Glutamatergic neuron (in vitro differentiated cells): Measurements from ENCODE around the gene CNOT8. TPM values are rescaled to one million over a fixed set of nuclear protein-coding genes. Genes with fewer than 3 reads are reported as not detected.

Experiments
- DNase-seq: peaks from one replicate; pipeline ENCODE4 v3.0.0; 2022
- H3K27ac Mint-ChIP-seq: one replicate; pipeline ENCODE4 v1.8.0; 2020; ENCODE audit warnings: mild to moderate bottlenecking, mixed read lengths, inconsistent platforms; ENCODE audit not compliant: unreplicated experiment
- H3K27me3 Mint-ChIP-seq: one replicate; pipeline ENCODE4 v1.8.0; 2020; ENCODE audit warnings: mild to moderate bottlenecking, moderate library complexity, mixed read lengths, inconsistent platforms; ENCODE audit not compliant: unreplicated experiment
- H3K36me3 Mint-ChIP-seq: one replicate; pipeline ENCODE4 v1.8.0; 2020; ENCODE audit warnings: mild to moderate bottlenecking, mixed read lengths, inconsistent platforms; ENCODE audit not compliant: unreplicated experiment
- H3K4me1 Mint-ChIP-seq: one replicate; pipeline ENCODE4 v1.8.0; 2020; ENCODE audit warnings: mild to moderate bottlenecking, low read depth, mixed read lengths, inconsistent platforms; ENCODE audit not compliant: unreplicated experiment
- H3K4me3 Mint-ChIP-seq: one replicate; pipeline ENCODE4 v1.8.0; 2020; ENCODE audit warnings: mild to moderate bottlenecking, mixed read lengths, inconsistent platforms; ENCODE audit not compliant: unreplicated experiment
- H3K9me3 Mint-ChIP-seq: one replicate; pipeline ENCODE4 v1.8.0; 2020; ENCODE audit warnings: mild to moderate bottlenecking, moderate library complexity, mixed read lengths, inconsistent platforms; ENCODE audit not compliant: unreplicated experiment
- total RNA-seq: library from RNA; stranded (reverse); fragmentation: NEBNext Ultra II Directional; extraction: Animal tissue kit (Norgen Biotek cat#: 25700); gene quantifications from one replicate; pipeline ENCODE4 v1.2.1, GENCODE V29; 2021; ENCODE audit not compliant: unreplicated experiment
- TF ChIP-seq, protein P1 (sequence below): fragments of 200-600 bp; sonication (generic); IDR thresholded peaks from one replicate; pipeline ENCODE4 v1.5.0; 2021; ENCODE audit not compliant: partially characterized antibody, unreplicated experiment

The CNOT8 gene
- total RNA-seq, 1 donor from 2014 or later, result 54.7 TPM

DNA sequence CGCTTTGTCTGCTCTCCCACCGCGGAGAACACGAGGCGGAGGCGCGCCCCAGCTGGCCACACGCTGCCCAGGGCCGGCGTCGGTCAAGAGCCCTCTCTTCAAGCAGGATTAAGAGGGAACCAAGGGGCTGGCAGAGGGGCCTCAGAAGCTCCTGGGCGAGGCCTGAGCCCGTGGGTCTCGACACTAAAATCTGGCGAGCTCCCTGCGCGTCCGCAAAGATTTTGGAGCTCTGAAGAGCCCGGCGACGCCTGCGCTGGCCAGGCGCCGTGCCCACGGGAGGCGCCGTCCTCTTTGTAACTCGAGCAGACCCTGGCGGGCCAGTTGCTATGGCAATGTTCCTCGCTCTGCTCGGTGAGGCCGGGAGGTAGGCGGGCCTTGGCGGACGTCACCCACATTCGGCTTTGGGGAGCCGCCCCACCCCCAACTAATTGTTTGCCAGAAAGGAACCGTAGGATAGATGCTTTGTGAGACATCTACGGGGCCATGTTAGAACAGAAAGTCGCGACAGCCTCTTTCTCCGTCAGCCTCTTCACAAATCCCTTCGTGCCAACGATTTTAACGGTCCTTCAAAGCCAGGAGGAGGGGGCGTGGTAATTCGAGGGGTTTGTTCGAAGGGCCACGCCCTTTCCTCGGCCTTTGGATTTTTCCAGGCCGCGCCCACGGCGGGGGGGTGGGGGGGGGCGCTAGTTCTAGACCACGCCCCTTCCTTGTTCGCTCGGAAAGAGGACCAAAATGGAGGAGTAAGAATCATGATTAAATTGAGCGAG, 714 bp upstream of the CNOT8 start:
- H3K4me3 Mint-ChIP-seq, result peak overlapping the region; percentile 98
- H3K27ac Mint-ChIP-seq, result peak overlapping the region; percentile 94
- TF ChIP-seq, protein P1, sequence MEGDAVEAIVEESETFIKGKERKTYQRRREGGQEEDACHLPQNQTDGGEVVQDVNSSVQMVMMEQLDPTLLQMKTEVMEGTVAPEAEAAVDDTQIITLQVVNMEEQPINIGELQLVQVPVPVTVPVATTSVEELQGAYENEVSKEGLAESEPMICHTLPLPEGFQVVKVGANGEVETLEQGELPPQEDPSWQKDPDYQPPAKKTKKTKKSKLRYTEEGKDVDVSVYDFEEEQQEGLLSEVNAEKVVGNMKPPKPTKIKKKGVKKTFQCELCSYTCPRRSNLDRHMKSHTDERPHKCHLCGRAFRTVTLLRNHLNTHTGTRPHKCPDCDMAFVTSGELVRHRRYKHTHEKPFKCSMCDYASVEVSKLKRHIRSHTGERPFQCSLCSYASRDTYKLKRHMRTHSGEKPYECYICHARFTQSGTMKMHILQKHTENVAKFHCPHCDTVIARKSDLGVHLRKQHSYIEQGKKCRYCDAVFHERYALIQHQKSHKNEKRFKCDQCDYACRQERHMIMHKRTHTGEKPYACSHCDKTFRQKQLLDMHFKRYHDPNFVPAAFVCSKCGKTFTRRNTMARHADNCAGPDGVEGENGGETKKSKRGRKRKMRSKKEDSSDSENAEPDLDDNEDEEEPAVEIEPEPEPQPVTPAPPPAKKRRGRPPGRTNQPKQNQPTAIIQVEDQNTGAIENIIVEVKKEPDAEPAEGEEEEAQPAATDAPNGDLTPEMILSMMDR, result peak; percentile 23
- DNase-seq, result peak; percentile 94
- peaks cover 16% of the 10 kb centered on the region for H3K4me1 Mint-ChIP-seq
- H3K9me3 Mint-ChIP-seq, result peaks cover 11% of the 10 kb centered on the region
- no peaks in the 10 kb centered on the region for H3K36me3 Mint-ChIP-seq
- peaks cover 14% of the 10 kb centered on the region for H3K27me3 Mint-ChIP-seq

DNA sequence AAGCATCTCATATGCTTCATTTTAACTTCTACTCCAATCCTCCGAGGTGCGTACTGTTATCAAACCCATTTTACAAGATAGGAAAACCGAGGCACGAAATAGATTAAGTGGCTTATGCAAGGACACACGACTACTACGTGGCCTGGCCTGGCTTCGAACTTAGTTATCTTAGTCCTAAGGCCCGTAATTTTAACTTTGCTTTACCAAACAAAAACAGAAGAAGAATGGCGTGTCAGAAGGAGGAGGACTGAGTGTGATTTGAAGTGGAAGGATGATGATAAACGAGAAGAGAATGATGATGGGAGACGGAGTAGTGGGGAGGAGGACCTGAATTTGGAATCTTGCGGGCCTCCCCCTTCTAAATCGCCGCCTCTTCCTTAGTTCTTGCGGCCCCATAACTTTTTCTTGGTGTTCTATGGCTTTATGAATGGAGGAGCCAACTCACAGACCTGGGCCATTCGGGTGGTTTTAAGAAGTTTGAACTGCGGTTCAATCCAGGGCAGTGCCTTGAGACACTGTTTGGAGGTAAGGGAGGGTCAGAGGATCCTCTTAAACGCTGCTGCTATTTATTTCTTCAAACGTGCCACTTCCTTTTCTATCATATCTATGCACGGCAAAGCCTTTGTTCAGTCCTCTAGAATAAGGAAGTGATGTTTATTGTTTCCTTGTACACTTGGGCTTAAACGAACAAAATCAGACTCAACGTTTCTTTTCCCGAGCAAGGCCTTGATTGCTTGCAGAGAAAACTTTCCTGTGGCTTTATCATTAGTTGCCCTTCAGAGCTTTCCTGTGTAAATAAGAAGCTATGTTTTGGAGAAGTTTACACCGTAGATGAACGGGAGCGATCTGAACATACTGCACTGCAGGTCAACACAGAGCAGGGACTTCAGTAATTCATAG, 795 bp downstream of the CNOT8 start:
- no peaks in the 10 kb centered on the region for H3K36me3 Mint-ChIP-seq
- peak overlapping the region; percentile 88 for H3K27ac Mint-ChIP-seq
- DNase-seq, result no peak
- TF ChIP-seq, protein P1, result no peak
- peaks cover 14% of the 10 kb centered on the region for H3K27me3 Mint-ChIP-seq
- peaks cover 17% of the 10 kb centered on the region for H3K4me1 Mint-ChIP-seq
- H3K9me3 Mint-ChIP-seq, result peaks cover 11% of the 10 kb centered on the region
- H3K4me3 Mint-ChIP-seq, result peak overlapping the region; percentile 98

DNA sequence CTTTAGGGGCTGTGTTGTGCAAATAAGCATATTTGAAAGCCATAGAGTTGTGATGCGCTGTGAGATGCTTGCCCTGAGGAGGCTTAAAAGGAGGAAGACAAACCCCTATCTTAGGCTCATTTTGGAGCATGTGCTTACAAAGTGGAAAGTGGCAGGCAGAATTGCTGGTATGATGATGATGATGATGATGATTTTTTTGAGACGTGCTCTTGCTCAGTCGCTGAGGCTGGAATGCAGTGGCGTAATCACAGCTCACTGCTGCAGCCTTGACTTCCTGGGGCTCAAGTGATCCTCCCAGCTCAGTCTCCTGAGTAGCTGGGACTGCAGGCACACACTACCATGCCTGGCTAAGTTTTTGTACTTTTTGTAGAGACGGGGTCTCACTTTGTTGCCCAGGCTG, 1.7 kb downstream of the CNOT8 start:
- no peak for DNase-seq
- no peaks in the 10 kb centered on the region for H3K36me3 Mint-ChIP-seq
- no peak overlapping the region for H3K27ac Mint-ChIP-seq
- TF ChIP-seq, protein P1, result no peak
- peak overlapping the region; percentile 98 for H3K4me3 Mint-ChIP-seq
- peaks cover 11% of the 10 kb centered on the region for H3K9me3 Mint-ChIP-seq
- peaks cover 14% of the 10 kb centered on the region for H3K27me3 Mint-ChIP-seq
- peaks cover 17% of the 10 kb centered on the region for H3K4me1 Mint-ChIP-seq

DNA sequence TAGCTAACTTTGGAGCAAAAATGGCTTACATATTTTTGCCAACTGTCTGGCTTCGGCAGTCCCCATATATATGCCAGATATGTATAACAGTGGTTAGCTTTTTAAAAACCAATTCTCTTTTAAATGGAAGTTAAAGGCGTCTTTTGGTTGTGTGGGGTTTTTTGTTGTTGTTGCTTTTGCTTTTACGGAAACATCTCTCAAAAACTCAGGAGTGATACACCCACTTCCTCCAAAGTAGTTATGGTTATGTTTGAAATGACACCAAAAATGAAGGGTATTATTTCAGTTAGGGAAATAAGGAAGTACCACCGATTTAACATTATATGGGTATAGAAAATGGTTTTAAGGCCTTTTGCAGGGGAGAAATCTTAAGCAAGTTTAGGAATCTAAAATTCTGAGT, 2.3 kb downstream of the CNOT8 start:
- Mint-ChIP-seq H3K27ac (no peak overlapping the region), H3K27me3 (peaks cover 14% of the 10 kb centered on the region), H3K4me1 (peaks cover 17% of the 10 kb centered on the region), H3K36me3 (no peaks in the 10 kb centered on the region), H3K4me3 (peak overlapping the region; percentile 98), H3K9me3 (peaks cover 11% of the 10 kb centered on the region)
- TF ChIP-seq, protein P1, result no peak
- DNase-seq, result no peak
